Measurements from ENCODE around the gene PRKAR1B. TPM values are rescaled to one million over a fixed set of nuclear protein-coding genes. Genes with fewer than 3 reads are reported as not detected.

PRKAR1B gene
- total RNA-seq, 1 donor from 2014 or later: 11.8 TPM

GRCh38 chr7:711922-712380 lies 15.1 kb downstream of the PRKAR1B start:
- no peak overlapping the region for H3K4me3 Mint-ChIP-seq
- Histone ChIP-seq H3K4me3 (peak overlapping the region; percentile 58), H3K79me2 (ENCODE audit: low read depth) (no peaks in the 10 kb centered on the region), H4K20me1 (ENCODE audit: low read depth) (no peaks in the 10 kb centered on the region), H3K4me2 (peak overlapping the region; percentile 78), H3K9me3 (ENCODE audit: low read depth) (no peaks in the 10 kb centered on the region), H3K4me1 (peaks cover 4% of the 10 kb centered on the region), H3K36me3 (no peaks in the 10 kb centered on the region), H3F3A (ENCODE audit: low read depth) (peaks cover 3% of the 10 kb centered on the region), H3K27me3 (no peaks in the 10 kb centered on the region), H2AFZ (replicated peaks) (no peak overlapping the region), H3K27ac (no peak overlapping the region), H3K9ac (no peak overlapping the region)
- no peak for DNase-seq (ENCODE audit: low spot score)
- no peak overlapping the region for H3K27ac Mint-ChIP-seq
- peaks cover 10% of the 10 kb centered on the region for H3K4me1 Mint-ChIP-seq
- H3K27me3 Mint-ChIP-seq (ENCODE audit: insufficient read depth, low read depth): peaks cover 8% of the 10 kb centered on the region
- TF ChIP-seq CTCF (IDR thresholded peaks at IDR 0.05) (no peak), EZH2phosphoT487 (IDR thresholded peaks at IDR 0.05) (no peak), EZH2 (IDR thresholded peaks at IDR 0.05) (no peak)
- H3K36me3 Mint-ChIP-seq: peaks cover 6% of the 10 kb centered on the region
- H3K9me3 Mint-ChIP-seq: no peaks in the 10 kb centered on the region

DNA sequence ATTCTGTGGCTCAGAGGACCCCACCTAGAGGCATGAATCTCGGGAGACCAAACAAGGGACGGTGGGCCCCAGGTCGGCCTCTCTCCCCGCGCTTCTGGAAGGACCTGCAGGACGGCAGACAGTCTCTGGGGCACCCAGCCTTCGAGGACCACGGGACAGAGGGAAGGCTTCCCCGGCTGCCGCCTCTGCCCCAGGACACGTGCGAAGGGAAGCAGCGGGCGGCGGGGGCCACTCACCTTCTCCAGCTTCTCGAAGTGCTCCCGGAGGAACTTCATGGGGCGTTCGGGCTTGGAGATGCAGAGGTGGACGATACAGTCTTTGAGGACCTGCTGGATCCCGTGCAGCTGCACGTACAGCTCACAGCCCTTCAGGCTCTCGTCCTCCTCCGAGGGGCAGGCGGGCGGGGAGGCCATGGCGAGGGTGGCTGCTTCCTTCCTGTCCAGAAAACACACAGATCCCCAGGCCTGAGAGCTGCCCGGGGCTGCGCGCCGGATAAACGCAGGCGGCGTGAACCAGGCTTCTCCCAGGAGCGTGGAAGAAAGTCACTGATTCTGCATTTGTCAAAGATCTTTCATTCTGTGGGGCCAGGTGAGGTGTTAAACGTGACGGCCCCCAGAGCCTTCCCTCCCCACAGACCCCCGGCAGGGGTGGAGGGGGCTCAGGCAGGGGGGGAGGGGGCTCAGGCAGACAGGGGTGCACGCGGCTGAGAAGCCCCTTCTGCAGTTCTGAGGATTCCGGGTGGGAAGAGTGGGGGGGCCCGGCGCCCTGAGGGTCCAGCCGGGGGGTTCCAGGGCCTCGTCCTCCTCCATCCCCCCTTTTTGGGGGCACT lies 15.8 kb downstream of the PRKAR1B start:
- peaks cover 3% of the 10 kb centered on the region for H3F3A ChIP-seq (ENCODE audit: low read depth)
- peaks cover 4% of the 10 kb centered on the region for H3K4me1 ChIP-seq
- DNase-seq (ENCODE audit: low spot score): no peak
- TF ChIP-seq EZH2 (IDR thresholded peaks at IDR 0.05) (no peak), CTCF (IDR thresholded peaks at IDR 0.05) (no peak), EZH2phosphoT487 (IDR thresholded peaks at IDR 0.05) (no peak)
- no peaks in the 10 kb centered on the region for H3K9me3 ChIP-seq (ENCODE audit: low read depth)
- no peak overlapping the region for H3K27ac ChIP-seq
- Mint-ChIP-seq H3K27ac (no peak overlapping the region), H3K9me3 (no peaks in the 10 kb centered on the region), H3K4me1 (peaks cover 10% of the 10 kb centered on the region), H3K4me3 (peak overlapping the region; percentile 70), H3K36me3 (peaks cover 6% of the 10 kb centered on the region), H3K27me3 (ENCODE audit: insufficient read depth, low read depth) (peaks cover 8% of the 10 kb centered on the region)
- H3K9ac ChIP-seq: no peak overlapping the region
- H2AFZ ChIP-seq (replicated peaks): no peak overlapping the region
- H3K27me3 ChIP-seq: no peaks in the 10 kb centered on the region
- H3K4me3 ChIP-seq: peak overlapping the region; percentile 58
- no peaks in the 10 kb centered on the region for H3K36me3 ChIP-seq
- no peaks in the 10 kb centered on the region for H4K20me1 ChIP-seq (ENCODE audit: low read depth)
- H3K79me2 ChIP-seq (ENCODE audit: low read depth): no peaks in the 10 kb centered on the region
- peak overlapping the region; percentile 78 for H3K4me2 ChIP-seq

GRCh38 chr7:710161-710560 lies 16.9 kb downstream of the PRKAR1B start:
- H3K27ac Mint-ChIP-seq: peak overlapping the region; percentile 54
- H3F3A ChIP-seq (ENCODE audit: low read depth): peaks cover 3% of the 10 kb centered on the region
- H3K27me3 ChIP-seq: no peaks in the 10 kb centered on the region
- no peak overlapping the region for H3K9ac ChIP-seq
- H3K4me3 ChIP-seq: no peak overlapping the region
- no peaks in the 10 kb centered on the region for H3K79me2 ChIP-seq (ENCODE audit: low read depth)
- no peak overlapping the region for H3K4me2 ChIP-seq
- peaks cover 8% of the 10 kb centered on the region for H3K27me3 Mint-ChIP-seq (ENCODE audit: insufficient read depth, low read depth)
- H3K27ac ChIP-seq: no peak overlapping the region
- H3K36me3 Mint-ChIP-seq: peaks cover 6% of the 10 kb centered on the region
- H3K9me3 Mint-ChIP-seq: no peaks in the 10 kb centered on the region
- peak overlapping the region; percentile 60 for H3K4me3 Mint-ChIP-seq
- H4K20me1 ChIP-seq (ENCODE audit: low read depth): no peaks in the 10 kb centered on the region
- H3K36me3 ChIP-seq: no peaks in the 10 kb centered on the region
- H3K4me1 Mint-ChIP-seq: peaks cover 10% of the 10 kb centered on the region
- no peak overlapping the region for H2AFZ ChIP-seq (replicated peaks)
- DNase-seq (ENCODE audit: low spot score): no peak
- TF ChIP-seq CTCF (IDR thresholded peaks at IDR 0.05) (no peak), EZH2 (IDR thresholded peaks at IDR 0.05) (no peak), EZH2phosphoT487 (IDR thresholded peaks at IDR 0.05) (no peak)
- no peaks in the 10 kb centered on the region for H3K9me3 ChIP-seq (ENCODE audit: low read depth)
- H3K4me1 ChIP-seq: peaks cover 4% of the 10 kb centered on the region
